HepG2 (cell line): ENCODE results near the gene SLC48A1. TPM values are rescaled to one million over a fixed set of nuclear protein-coding genes. Genes with fewer than 3 reads are reported as not detected.

Experiments used
- ATAC-seq: fragments of 200-7000 bp; cut with Tn5 transposase; 3 replicates; pipeline ENCODE4 v1.9.1; 2020; ENCODE audit warnings: mild to moderate bottlenecking, moderate library complexity
- BruUV-seq: library from RNA; stranded (reverse); fragments of 400-500 nt; replicated peaks from 2 replicates; lab custom pipeline; 2021; lab: Mats Ljungman, UMichigan
- CTCF ChIA-PET: fragments of 300-600 bp; formaldehyde crosslinking; extraction: SDS; loops from one replicate; lab custom pipeline; 2021; ENCODE audit warnings: low total read pairs, inconsistent platforms, low intra/inter-chr PET ratio; lab: Yijun Ruan, JAX
- POLR2A ChIA-PET: fragments of 350-600 bp; sonication (Branson Sonifier 250); formaldehyde crosslinking; loops from one replicate; lab custom pipeline; 2020; ENCODE audit warnings: antibody characterized with exemption, inconsistent platforms; lab: Yijun Ruan, JAX
- DNase-seq: peaks from one replicate; pipeline ENCODE4 v3.0.0-alpha.2; 2015; ENCODE audit warnings: low spot score
- FAIRE-seq: peaks from 3 replicates; lab custom pipeline; 2011; peaks lifted over from hg19 to GRCh38; lab: Jason Lieb, UNC
- H2AFZ ChIP-seq: one replicate; pipeline ENCODE4 v1.6.1; 2011; ENCODE audit warnings: low read length, inconsistent platforms
- H3K27ac ChIP-seq: fragments of 300-600 bp; 3 replicates; pipeline ENCODE4 v1.8.0; 2011; ENCODE audit warnings: mixed run types, mild to moderate bottlenecking, mixed read lengths, low read length, inconsistent platforms; ENCODE audit not compliant: insufficient read depth; ENCODE audit errors: extremely low read length
- H3K27me3 ChIP-seq, 2 experiments: fragments of 200-600 bp in 1 of 2; 2 replicates in 1 of 2; 3 replicates in 1 of 2; pipeline versions ENCODE4 v1.6.0 to v1.8.0; 2011; ENCODE audit warnings: low read length in 2 of 2, mild to moderate bottlenecking in 2 of 2, moderate library complexity in 2 of 2, inconsistent platforms in 1 of 2; ENCODE audit not compliant: insufficient read depth in 2 of 2, control insufficient read depth in 1 of 2
- H3K36me3 ChIP-seq, 2 experiments: fragments of 200-600 bp in 1 of 2; replicated peaks in 1 of 2; 2 replicates in 1 of 2; 3 replicates in 1 of 2; pipeline versions ENCODE4 v1.5.1 to v1.8.0; 2011; ENCODE audit warnings: low read length in 2 of 2, inconsistent platforms in 1 of 2; ENCODE audit not compliant: insufficient read depth in 2 of 2, control insufficient read depth in 1 of 2
- H3K4me1 ChIP-seq: 2 replicates; pipeline ENCODE4 v1.5.1; 2012; ENCODE audit warnings: low read length, inconsistent platforms; ENCODE audit not compliant: insufficient read depth
- H3K4me2 ChIP-seq: 2 replicates; pipeline ENCODE4 v1.6.0; 2011; ENCODE audit warnings: low read depth, low read length, inconsistent platforms
- H3K4me3 ChIP-seq, 3 experiments: fragments of 200-600 bp in 1 of 3; sonication (generic), shearing (Covaris generic) in 1 of 3; replicated peaks in 1 of 3; 2 replicates each; pipeline ENCODE4 v1.5.1; 2011 to 2016; ENCODE audit warnings: low read length in 3 of 3, inconsistent platforms in 2 of 3, low read depth in 2 of 3, mild to moderate bottlenecking in 2 of 3, control low read depth in 1 of 3, mixed read lengths in 1 of 3; ENCODE audit not compliant: insufficient read depth in 1 of 3
- H3K79me2 ChIP-seq: one replicate; pipeline ENCODE4 v1.6.1; 2011; ENCODE audit warnings: low read length, inconsistent platforms; ENCODE audit not compliant: insufficient read depth
- H3K9ac ChIP-seq: 2 replicates; pipeline ENCODE4 v1.6.0; 2011; ENCODE audit warnings: mild to moderate bottlenecking, low read depth, low read length, inconsistent platforms; ENCODE audit not compliant: insufficient read depth
- H3K9me3 ChIP-seq: 2 replicates; pipeline ENCODE4 v1.5.1; 2012; ENCODE audit warnings: mild to moderate bottlenecking, low read length
- H4K20me1 ChIP-seq: 2 replicates; pipeline ENCODE4 v1.6.0; 2011; ENCODE audit warnings: inconsistent platforms, mild to moderate bottlenecking, low read length, moderate library complexity; ENCODE audit not compliant: insufficient read depth
- HIVEP1 ChIP-seq: sonication (generic); formaldehyde crosslinking; IDR thresholded peaks from 2 replicates; pipeline ENCODE4 v1.4.0; 2020; ENCODE audit warnings: mild to moderate bottlenecking, missing genetic modification reagents
- HOXA3 ChIP-seq: sonication (generic); formaldehyde crosslinking; IDR thresholded peaks from 2 replicates; pipeline ENCODE4 v1.5.0; 2020; ENCODE audit warnings: missing genetic modification reagents
- MEIS2 ChIP-seq: sonication (generic); formaldehyde crosslinking; IDR thresholded peaks from 2 replicates; pipeline ENCODE4 v1.9.0; 2021; ENCODE audit warnings: mild to moderate bottlenecking, missing genetic modification reagents
- MZF1 ChIP-seq: sonication (generic); formaldehyde crosslinking; IDR thresholded peaks from 2 replicates; pipeline ENCODE4 v1.8.1; 2023; ENCODE audit warnings: mild to moderate bottlenecking, missing genetic modification reagents, borderline replicate concordance
- NCOR1 ChIP-seq: fragments of 200-600 bp; sonication (generic); IDR thresholded peaks from 2 replicates; pipeline ENCODE4 v1.7.0; 2017; ENCODE audit warnings: antibody characterized with exemption, low read length, borderline replicate concordance
- PHB2 ChIP-seq: fragments of 450-650 bp; IDR thresholded peaks from 2 replicates; pipeline ENCODE4 v1.6.1; 2018; ENCODE audit not compliant: partially characterized antibody
- THAP11 ChIP-seq: IDR thresholded peaks from 2 replicates; pipeline ENCODE4 v1.6.1; 2016; ENCODE audit warnings: missing biosample characterization, missing genetic modification reagents
- ZNF230 ChIP-seq: sonication (generic); formaldehyde crosslinking; IDR thresholded peaks from 2 replicates; pipeline ENCODE4 v1.4.0; 2020; ENCODE audit warnings: mild to moderate bottlenecking, missing genetic modification reagents
- ZNF567 ChIP-seq: sonication (generic); formaldehyde crosslinking; IDR thresholded peaks from 2 replicates; pipeline ENCODE4 v1.8.1; 2023; ENCODE audit warnings: mild to moderate bottlenecking, missing genetic modification reagents, borderline replicate concordance
- WGBS: methylation state at CpG from one replicate; pipeline ENCODE4 v1.1.6; 2017; ENCODE audit warnings: low lambda C conversion rate; 5-methylcytosine and 5-hydroxymethylcytosine counted together
- in situ Hi-C: cut with HindIII; loops from 2 replicates; pipeline ENCODE4 v1.10.0; 2017; ENCODE audit warnings: low pct_unique_long_range_greater_than_20kb; ENCODE audit not compliant: extremely low pct_ligation_motif_present
- intact Hi-C: fragments of 100-400 bp; cut with micrococcal nuclease; formaldehyde crosslinking; loops from one replicate; pipeline ENCODE4 v1.10.0; 2022; ENCODE audit not compliant: unreplicated experiment
- polyA plus RNA-seq, 8 experiments: library from polyadenylated mRNA; depleted of rRNA in 3 of 8; stranded (reverse) in 7 of 8; unstranded in 1 of 8; fragments of >200 nt; fragmentation: Illumina TruSeq in 4 of 8; extraction: Trizol in 4 of 8; gene quantifications; 2 replicates each; pipeline versions ENCODE4 v1.2.1 to v1.2.3, GENCODE V29; 2011 to 2016; ENCODE audit warnings: low read depth in 4 of 8, missing spikeins in 1 of 8, mixed read lengths in 1 of 8; ENCODE audit not compliant: insufficient read depth in 1 of 8
- total RNA-seq, 5 experiments: library from RNA; depleted of rRNA; stranded (reverse); fragments of >200 nt; fragmentation: Illumina TruSeq; extraction: Trizol; gene quantifications; 2 replicates each; pipeline ENCODE4 v1.2.3, GENCODE V29; 2016; ENCODE audit warnings: low read depth in 1 of 5
- TF ChIP-seq, protein P1 (sequence below): IDR thresholded peaks from 2 replicates; pipeline ENCODE4 v1.6.1; 2016; ENCODE audit warnings: low read depth, missing genetic modification reagents, missing compliant biosample characterization
- TF ChIP-seq, protein P2 (sequence below): sonication (generic); formaldehyde crosslinking; IDR thresholded peaks from 2 replicates; pipeline ENCODE4 v1.8.0; 2022; ENCODE audit warnings: missing genetic modification reagents, mild to moderate bottlenecking, inconsistent platforms, borderline replicate concordance
- TF ChIP-seq, protein P3 (sequence below): sonication (generic); formaldehyde crosslinking; IDR thresholded peaks from 2 replicates; pipeline ENCODE4 v1.4.0; 2020; ENCODE audit warnings: missing genetic modification reagents, mild to moderate bottlenecking, borderline replicate concordance

SLC48A1 gene
- total and polyA plus RNA-seq, 2 of the 13 experiments (the other 11 are each of a cell fraction or from before 2014, with no cell fraction given), result 2.2 to 3.7 TPM

DNA sequence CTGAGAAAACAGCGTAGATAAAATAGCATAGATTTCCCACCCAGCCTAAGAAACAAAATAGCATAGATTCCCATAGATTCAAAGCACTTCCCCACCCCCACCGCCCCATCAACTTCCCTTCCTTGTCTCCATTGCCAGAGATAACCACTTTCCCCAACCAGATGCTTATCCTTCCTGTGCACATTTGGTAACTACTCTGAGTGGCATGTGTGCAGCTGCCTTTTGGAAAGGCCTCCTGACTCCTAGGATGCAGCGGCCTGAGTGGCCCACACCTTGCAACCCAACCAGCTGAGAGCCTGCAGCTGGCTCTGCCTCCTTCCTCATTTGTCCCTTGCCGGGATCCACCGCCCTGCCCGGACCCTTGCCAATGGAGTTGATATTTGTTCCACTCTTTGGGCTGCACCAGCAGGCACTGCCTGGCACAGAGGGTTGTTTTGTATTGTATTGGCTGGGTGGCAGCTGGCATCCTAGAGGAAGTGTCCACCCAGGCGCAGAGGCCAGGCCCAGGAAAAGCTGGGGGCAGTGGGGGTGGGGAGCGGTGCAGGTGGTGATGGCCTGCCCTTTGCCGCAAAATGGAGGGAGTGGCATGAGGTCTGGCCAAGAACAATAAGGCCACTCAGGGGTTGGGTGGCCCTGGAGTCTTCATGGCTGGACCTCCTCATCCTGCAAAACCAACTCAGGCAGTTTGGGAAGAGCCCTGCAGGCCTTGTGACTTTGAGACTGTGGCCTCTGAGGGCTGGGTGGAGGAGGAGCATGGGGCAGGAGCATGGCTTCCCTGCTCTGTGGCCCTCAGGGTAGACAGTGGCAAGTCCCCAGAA is 4.9 kb downstream of the SLC48A1 start:
- no peaks in the 10 kb centered on the region; a peak in 1 of 5 replicates for H3K36me3 ChIP-seq
- ATAC-seq (no peak), FAIRE-seq (no peak), DNase-seq (no peak)
- WGBS, result 83% methylated on average over 8 of the region's 9 CpGs
- H2AFZ ChIP-seq, result no peak overlapping the region
- H3K27me3 ChIP-seq, result no peaks in the 10 kb centered on the region
- intact Hi-C loops (loop anchor here (5.0 kb wide), 1 partner anchor 126 kb away; no protein-coding TSS in a partner anchor), in situ Hi-C loops (loop anchor here (5.0 kb wide), 2 partner anchors 36 to 66 kb away; no protein-coding TSS in a partner anchor)
- no peaks in the 10 kb centered on the region for H3K9me3 ChIP-seq
- H3K9ac ChIP-seq, result no peak overlapping the region
- H3K4me2 ChIP-seq, result no peak overlapping the region
- H3K4me3 ChIP-seq, result no peak overlapping the region
- no peak overlapping the region for H3K27ac ChIP-seq
- POLR2A ChIA-PET, result interaction anchor here (0.8 to 1.4 kb wide), 3 partner anchors 40 to 43 kb away, joined by 3 read pairs; no protein-coding TSS in a partner anchor
- H4K20me1 ChIP-seq, result no peaks in the 10 kb centered on the region
- BruUV-seq, result no TSS peak
- CTCF ChIA-PET, result interaction anchor here (1.0 to 3.6 kb wide), 3 partner anchors 36 to 62 kb away, joined by 3 to 56 read pairs (median 37); no protein-coding TSS in a partner anchor
- no peaks in the 10 kb centered on the region for H3K79me2 ChIP-seq
- H3K4me1 ChIP-seq, result peaks cover 31% of the 10 kb centered on the region
- TF ChIP-seq THAP11 (CRISPR knock-in tag) (no peak), ZNF230 (CRISPR knock-in tag) (no peak), PHB2 (no peak), HIVEP1 (CRISPR knock-in tag) (no peak), NCOR1 (no peak), HOXA3 (CRISPR knock-in tag) (no peak), ZNF567 (no peak), MZF1 (CRISPR knock-in tag) (no peak), MEIS2 (no peak)
- TF ChIP-seq, protein P1, sequence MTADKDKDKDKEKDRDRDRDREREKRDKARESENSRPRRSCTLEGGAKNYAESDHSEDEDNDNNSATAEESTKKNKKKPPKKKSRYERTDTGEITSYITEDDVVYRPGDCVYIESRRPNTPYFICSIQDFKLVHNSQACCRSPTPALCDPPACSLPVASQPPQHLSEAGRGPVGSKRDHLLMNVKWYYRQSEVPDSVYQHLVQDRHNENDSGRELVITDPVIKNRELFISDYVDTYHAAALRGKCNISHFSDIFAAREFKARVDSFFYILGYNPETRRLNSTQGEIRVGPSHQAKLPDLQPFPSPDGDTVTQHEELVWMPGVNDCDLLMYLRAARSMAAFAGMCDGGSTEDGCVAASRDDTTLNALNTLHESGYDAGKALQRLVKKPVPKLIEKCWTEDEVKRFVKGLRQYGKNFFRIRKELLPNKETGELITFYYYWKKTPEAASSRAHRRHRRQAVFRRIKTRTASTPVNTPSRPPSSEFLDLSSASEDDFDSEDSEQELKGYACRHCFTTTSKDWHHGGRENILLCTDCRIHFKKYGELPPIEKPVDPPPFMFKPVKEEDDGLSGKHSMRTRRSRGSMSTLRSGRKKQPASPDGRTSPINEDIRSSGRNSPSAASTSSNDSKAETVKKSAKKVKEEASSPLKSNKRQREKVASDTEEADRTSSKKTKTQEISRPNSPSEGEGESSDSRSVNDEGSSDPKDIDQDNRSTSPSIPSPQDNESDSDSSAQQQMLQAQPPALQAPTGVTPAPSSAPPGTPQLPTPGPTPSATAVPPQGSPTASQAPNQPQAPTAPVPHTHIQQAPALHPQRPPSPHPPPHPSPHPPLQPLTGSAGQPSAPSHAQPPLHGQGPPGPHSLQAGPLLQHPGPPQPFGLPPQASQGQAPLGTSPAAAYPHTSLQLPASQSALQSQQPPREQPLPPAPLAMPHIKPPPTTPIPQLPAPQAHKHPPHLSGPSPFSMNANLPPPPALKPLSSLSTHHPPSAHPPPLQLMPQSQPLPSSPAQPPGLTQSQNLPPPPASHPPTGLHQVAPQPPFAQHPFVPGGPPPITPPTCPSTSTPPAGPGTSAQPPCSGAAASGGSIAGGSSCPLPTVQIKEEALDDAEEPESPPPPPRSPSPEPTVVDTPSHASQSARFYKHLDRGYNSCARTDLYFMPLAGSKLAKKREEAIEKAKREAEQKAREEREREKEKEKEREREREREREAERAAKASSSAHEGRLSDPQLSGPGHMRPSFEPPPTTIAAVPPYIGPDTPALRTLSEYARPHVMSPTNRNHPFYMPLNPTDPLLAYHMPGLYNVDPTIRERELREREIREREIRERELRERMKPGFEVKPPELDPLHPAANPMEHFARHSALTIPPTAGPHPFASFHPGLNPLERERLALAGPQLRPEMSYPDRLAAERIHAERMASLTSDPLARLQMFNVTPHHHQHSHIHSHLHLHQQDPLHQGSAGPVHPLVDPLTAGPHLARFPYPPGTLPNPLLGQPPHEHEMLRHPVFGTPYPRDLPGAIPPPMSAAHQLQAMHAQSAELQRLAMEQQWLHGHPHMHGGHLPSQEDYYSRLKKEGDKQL, result no peak
- TF ChIP-seq, protein P2, sequence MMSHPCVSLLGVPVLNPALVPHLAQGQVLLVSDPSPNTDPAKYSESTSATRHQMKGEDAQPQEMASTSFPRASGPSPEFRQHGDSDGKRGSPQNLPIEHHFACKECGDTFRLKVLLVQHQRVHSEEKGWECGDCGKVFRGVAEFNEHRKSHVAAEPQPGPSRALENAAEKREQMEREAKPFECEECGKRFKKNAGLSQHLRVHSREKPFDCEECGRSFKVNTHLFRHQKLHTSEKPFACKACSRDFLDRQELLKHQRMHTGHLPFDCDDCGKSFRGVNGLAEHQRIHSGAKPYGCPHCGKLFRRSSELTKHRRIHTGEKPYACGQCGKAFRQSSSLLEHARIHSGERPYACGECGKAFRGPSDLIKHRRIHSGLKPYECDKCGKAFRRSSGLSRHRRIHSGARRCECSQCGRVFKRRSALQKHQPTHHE (CRISPR knock-in tag), result no peak
- TF ChIP-seq, protein P3, sequence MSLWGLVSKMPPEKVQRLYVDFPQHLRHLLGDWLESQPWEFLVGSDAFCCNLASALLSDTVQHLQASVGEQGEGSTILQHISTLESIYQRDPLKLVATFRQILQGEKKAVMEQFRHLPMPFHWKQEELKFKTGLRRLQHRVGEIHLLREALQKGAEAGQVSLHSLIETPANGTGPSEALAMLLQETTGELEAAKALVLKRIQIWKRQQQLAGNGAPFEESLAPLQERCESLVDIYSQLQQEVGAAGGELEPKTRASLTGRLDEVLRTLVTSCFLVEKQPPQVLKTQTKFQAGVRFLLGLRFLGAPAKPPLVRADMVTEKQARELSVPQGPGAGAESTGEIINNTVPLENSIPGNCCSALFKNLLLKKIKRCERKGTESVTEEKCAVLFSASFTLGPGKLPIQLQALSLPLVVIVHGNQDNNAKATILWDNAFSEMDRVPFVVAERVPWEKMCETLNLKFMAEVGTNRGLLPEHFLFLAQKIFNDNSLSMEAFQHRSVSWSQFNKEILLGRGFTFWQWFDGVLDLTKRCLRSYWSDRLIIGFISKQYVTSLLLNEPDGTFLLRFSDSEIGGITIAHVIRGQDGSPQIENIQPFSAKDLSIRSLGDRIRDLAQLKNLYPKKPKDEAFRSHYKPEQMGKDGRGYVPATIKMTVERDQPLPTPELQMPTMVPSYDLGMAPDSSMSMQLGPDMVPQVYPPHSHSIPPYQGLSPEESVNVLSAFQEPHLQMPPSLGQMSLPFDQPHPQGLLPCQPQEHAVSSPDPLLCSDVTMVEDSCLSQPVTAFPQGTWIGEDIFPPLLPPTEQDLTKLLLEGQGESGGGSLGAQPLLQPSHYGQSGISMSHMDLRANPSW (CRISPR knock-in tag), result no peak
